Vagina (tissue), 2 donors: ENCODE measurements around the gene SLC36A3.

Experiments used
- POLR2AphosphoS5 ChIP-seq, 2 donors: sonication (generic); formaldehyde crosslinking; IDR thresholded peaks; one replicate each; pipeline ENCODE4 v1.9.0; 2017; ENCODE audit warnings: antibody characterized with exemption in 2 of 2, mild to moderate bottlenecking in 2 of 2, low read depth in 1 of 2; ENCODE audit not compliant: insufficient read depth in 1 of 2
- TF ChIP-seq, protein P1 (sequence below), 3 experiments: fragments of 450-650 bp in 2 of 3; fragments of 200-600 bp in 1 of 3; sonication (generic) in 1 of 3; IDR thresholded peaks; one replicate each; pipeline ENCODE4 v1.5.1; 2017 to 2019; ENCODE audit warnings: antibody characterized with exemption in 3 of 3, mild to moderate bottlenecking in 2 of 3, moderate library complexity in 2 of 3

DNA sequence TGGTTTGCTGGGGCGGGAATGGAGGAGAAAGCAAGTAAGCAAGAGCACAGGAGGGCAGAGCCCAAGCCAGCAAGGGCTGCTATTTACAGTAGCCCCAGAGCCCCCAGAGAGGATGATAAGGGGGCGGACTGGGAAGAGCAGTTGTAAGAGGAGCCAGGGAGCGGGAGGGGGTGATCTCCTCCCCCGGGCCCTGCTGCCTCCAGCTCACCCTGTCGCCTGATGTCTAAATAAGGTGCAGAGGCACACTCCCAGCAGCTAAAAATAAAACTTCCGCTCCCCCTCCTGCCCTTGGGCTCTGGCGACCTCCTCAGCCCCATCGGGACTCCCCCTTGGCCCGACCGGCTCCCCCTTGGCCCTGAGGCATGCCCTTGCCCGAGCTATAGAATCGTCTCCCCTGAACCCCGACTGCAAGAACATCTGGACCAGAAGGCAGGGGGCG is 65.2 kb downstream of the SLC36A3 start:
- TF ChIP-seq, protein P1, sequence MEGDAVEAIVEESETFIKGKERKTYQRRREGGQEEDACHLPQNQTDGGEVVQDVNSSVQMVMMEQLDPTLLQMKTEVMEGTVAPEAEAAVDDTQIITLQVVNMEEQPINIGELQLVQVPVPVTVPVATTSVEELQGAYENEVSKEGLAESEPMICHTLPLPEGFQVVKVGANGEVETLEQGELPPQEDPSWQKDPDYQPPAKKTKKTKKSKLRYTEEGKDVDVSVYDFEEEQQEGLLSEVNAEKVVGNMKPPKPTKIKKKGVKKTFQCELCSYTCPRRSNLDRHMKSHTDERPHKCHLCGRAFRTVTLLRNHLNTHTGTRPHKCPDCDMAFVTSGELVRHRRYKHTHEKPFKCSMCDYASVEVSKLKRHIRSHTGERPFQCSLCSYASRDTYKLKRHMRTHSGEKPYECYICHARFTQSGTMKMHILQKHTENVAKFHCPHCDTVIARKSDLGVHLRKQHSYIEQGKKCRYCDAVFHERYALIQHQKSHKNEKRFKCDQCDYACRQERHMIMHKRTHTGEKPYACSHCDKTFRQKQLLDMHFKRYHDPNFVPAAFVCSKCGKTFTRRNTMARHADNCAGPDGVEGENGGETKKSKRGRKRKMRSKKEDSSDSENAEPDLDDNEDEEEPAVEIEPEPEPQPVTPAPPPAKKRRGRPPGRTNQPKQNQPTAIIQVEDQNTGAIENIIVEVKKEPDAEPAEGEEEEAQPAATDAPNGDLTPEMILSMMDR (IDR thresholded peaks at IDR 0.05): no peak
- TF ChIP-seq POLR2AphosphoS5 (IDR thresholded peaks at IDR 0.05; ENCODE audit: insufficient read depth in 1 of 2, low read depth in 1 of 2): peak in 1 of 2 donors; percentile 34
